ENCODE data around the gene PCDHA1. TPM values are rescaled to one million over a fixed set of nuclear protein-coding genes. Genes with fewer than 3 reads are reported as not detected.

The PCDHA1 gene
- polyA plus RNA-seq, 1 donor (not counting 4 experiments of a cell fraction or from before 2014, with no cell fraction given), result 0.03 TPM

- DNase-seq (ENCODE audit: low read depth, low spot score), result no peak
- no peaks in the 10 kb centered on the region for H3K79me2 ChIP-seq (ENCODE audit: control insufficient read depth, insufficient read depth, low read length)
- peaks cover 17% of the 10 kb centered on the region for H3K9me3 ChIP-seq (ENCODE audit: control insufficient read depth, low read depth, low read length)
- no peak for FAIRE-seq
- H3K9ac ChIP-seq (ENCODE audit: control insufficient read depth, extremely low read depth, insufficient read depth, low read length), result no peak overlapping the region
- H3K36me3 ChIP-seq (ENCODE audit: control insufficient read depth in 2 of 2, extremely low read depth in 1 of 2, insufficient read depth in 2 of 2, low read length in 2 of 2), result no peaks in the 10 kb centered on the region
- H3K27me3 ChIP-seq (ENCODE audit: control insufficient read depth, extremely low read depth, insufficient read depth, low read length), result no peaks in the 10 kb centered on the region
- dilution Hi-C loops (cut with MboI; ENCODE audit: extremely low pct_ligation_motif_present, low sequenced_read_pairs), result no loop called here
- H4K20me1 ChIP-seq (ENCODE audit: control insufficient read depth, extremely low read depth, insufficient read depth, low read length), result no peaks in the 10 kb centered on the region
- H3K4me2 ChIP-seq (ENCODE audit: control insufficient read depth, extremely low read depth, insufficient read depth, low read depth, low read length), result no peak overlapping the region
- no peak overlapping the region for H3K4me3 ChIP-seq (ENCODE audit: control insufficient read depth in 2 of 3, extremely low read depth in 1 of 3, insufficient read depth in 2 of 3, low read depth in 1 of 3, low read length in 3 of 3)
- no peak overlapping the region for H3K27ac ChIP-seq (ENCODE audit: control insufficient read depth, insufficient read depth, low read length)
- H3K4me1 ChIP-seq (ENCODE audit: control insufficient read depth, extremely low read depth, insufficient read depth, low read length), result no peaks in the 10 kb centered on the region
- no peak overlapping the region for H2AFZ ChIP-seq (ENCODE audit: control insufficient read depth, low read length)
- no peak for TF ChIP-seq CTCF (optimal IDR thresholded peaks at IDR 0.05 in 1 of 3, IDR thresholded peaks at IDR 0.05 in 1 of 3, conservative IDR thresholded peaks at IDR 0.05 in 1 of 3; ENCODE audit: extremely low read depth in 1 of 3, insufficient read depth in 2 of 3, low read length in 3 of 3)
- TF ChIP-seq EZH2 (IDR thresholded peaks at IDR 0.05; ENCODE audit: low read length), result no peak
- H3K9me1 ChIP-seq (ENCODE audit: control insufficient read depth, extremely low read depth, insufficient read depth, low read length), result no peaks in the 10 kb centered on the region
These were observed 72.0 kb downstream of the PCDHA1 start for GRCh38 chr5:140857987-140858240.

- Histone ChIP-seq H3K4me2 (ENCODE audit: control insufficient read depth, extremely low read depth, insufficient read depth, low read depth, low read length) (no peak overlapping the region), H3K27ac (ENCODE audit: control insufficient read depth, insufficient read depth, low read length) (no peak overlapping the region), H3K9ac (ENCODE audit: control insufficient read depth, extremely low read depth, insufficient read depth, low read length) (no peak overlapping the region), H3K9me3 (ENCODE audit: control insufficient read depth, low read depth, low read length) (peaks cover 12% of the 10 kb centered on the region), H3K27me3 (ENCODE audit: control insufficient read depth, extremely low read depth, insufficient read depth, low read length) (no peaks in the 10 kb centered on the region), H2AFZ (ENCODE audit: control insufficient read depth, low read length) (no peak overlapping the region), H3K79me2 (ENCODE audit: control insufficient read depth, insufficient read depth, low read length) (no peaks in the 10 kb centered on the region), H4K20me1 (ENCODE audit: control insufficient read depth, extremely low read depth, insufficient read depth, low read length) (no peaks in the 10 kb centered on the region), H3K4me3 (ENCODE audit: control insufficient read depth in 2 of 3, extremely low read depth in 1 of 3, insufficient read depth in 2 of 3, low read depth in 1 of 3, low read length in 3 of 3) (no peak overlapping the region), H3K9me1 (ENCODE audit: control insufficient read depth, extremely low read depth, insufficient read depth, low read length) (no peaks in the 10 kb centered on the region), H3K36me3 (ENCODE audit: control insufficient read depth in 2 of 2, extremely low read depth in 1 of 2, insufficient read depth in 2 of 2, low read length in 2 of 2) (no peaks in the 10 kb centered on the region), H3K4me1 (ENCODE audit: control insufficient read depth, extremely low read depth, insufficient read depth, low read length) (no peaks in the 10 kb centered on the region)
- DNase-seq (ENCODE audit: low read depth, low spot score), result no peak
- FAIRE-seq, result no peak
- dilution Hi-C loops (cut with MboI; ENCODE audit: extremely low pct_ligation_motif_present, low sequenced_read_pairs), result no loop called here
- TF ChIP-seq CTCF (optimal IDR thresholded peaks at IDR 0.05 in 1 of 3, IDR thresholded peaks at IDR 0.05 in 1 of 3, conservative IDR thresholded peaks at IDR 0.05 in 1 of 3; ENCODE audit: extremely low read depth in 1 of 3, insufficient read depth in 2 of 3, low read length in 3 of 3), result no peak
- TF ChIP-seq EZH2 (IDR thresholded peaks at IDR 0.05; ENCODE audit: low read length), result no peak
These were observed 76.7 kb downstream of the PCDHA1 start for GRCh38 chr5:140862441-140863295.
